Activated CD4-positive, alpha-beta T cell treated with anti-CD3 and anti-CD28 coated beads, Interleukin-2, Interleukin-6, amounts not matched to agents 100 ng/mL and 50 ng/mL, durations not matched to agents 16 hours and 8 hours (primary cell): ENCODE results near the gene ZBTB18.

ENCODE experiments used
- DNase-seq: peaks from one replicate; pipeline ENCODE4 v3.0.0-alpha.2; 2020

ZBTB18 gene

GRCh38 chr1:244092293-244092963, 41.3 kb downstream of the ZBTB18 start:
- DNase-seq = no peak

- DNase-seq = no peak
These were observed 42.0 kb downstream of the ZBTB18 start for GRCh38 chr1:244092964-244093638.

GRCh38 chr1:244094880-244095528, 43.9 kb downstream of the ZBTB18 start:
- DNase-seq = no peak

GRCh38 chr1:244095529-244095911, 44.4 kb downstream of the ZBTB18 start:
- no peak for DNase-seq

- DNase-seq = no peak
These were observed 45.1 kb downstream of the ZBTB18 start for GRCh38 chr1:244096066-244096610.

- DNase-seq = no peak
These were observed 45.6 kb downstream of the ZBTB18 start for GRCh38 chr1:244096691-244097090.

GRCh38 chr1:244097523-244098405, 46.7 kb downstream of the ZBTB18 start:
- no peak for DNase-seq

- DNase-seq = no peak
These were observed 48.3 kb downstream of the ZBTB18 start for GRCh38 chr1:244099258-244099930.

- DNase-seq = no peak
These were observed 49.2 kb downstream of the ZBTB18 start for GRCh38 chr1:244100276-244100675.

GRCh38 chr1:244100704-244101453, 49.8 kb downstream of the ZBTB18 start:
- no peak for DNase-seq

GRCh38 chr1:244102046-244102445, 51.0 kb downstream of the ZBTB18 start:
- DNase-seq = no peak

- DNase-seq = no peak
These were observed 51.4 kb downstream of the ZBTB18 start for GRCh38 chr1:244102468-244102867.

GRCh38 chr1:244104309-244105060, 53.4 kb downstream of the ZBTB18 start:
- DNase-seq = no peak

- DNase-seq = no peak
These were observed 55.1 kb downstream of the ZBTB18 start for GRCh38 chr1:244106176-244106575.
